Measurements from ENCODE around the gene SYNC.

The SYNC gene

GRCh38 chr1:32741059-32741412 lies 38.5 kb upstream of the SYNC start:
- peak overlapping the region; percentile 15; the same call in 1 of the 2 replicates for H3K9ac ChIP-seq (ENCODE audit: low read depth, low read length)
- H3K9me3 ChIP-seq (ENCODE audit: insufficient read depth, low read depth, low read length): no peaks in the 10 kb centered on the region
- peak overlapping the region; percentile 73 for H3K4me3 ChIP-seq (ENCODE audit: low read length)
- H3K27me3 ChIP-seq (ENCODE audit: insufficient read depth, low read length): peaks cover 23% of the 10 kb centered on the region
- peaks cover 26% of the 10 kb centered on the region for H3K4me1 ChIP-seq (ENCODE audit: insufficient read depth, low read length)
- H3K36me3 ChIP-seq (ENCODE audit: insufficient read depth, low read depth, low read length): no peaks in the 10 kb centered on the region
- H3K27ac ChIP-seq (ENCODE audit: low read length): no peak overlapping the region

- H3K4me3 ChIP-seq (ENCODE audit: low read length): peak overlapping the region; percentile 28; the same call in 1 of the 2 replicates
- peaks cover 33% of the 10 kb centered on the region for H3K27me3 ChIP-seq (ENCODE audit: insufficient read depth, low read length)
- peaks cover 18% of the 10 kb centered on the region for H3K4me1 ChIP-seq (ENCODE audit: insufficient read depth, low read length)
- H3K9ac ChIP-seq (ENCODE audit: low read depth, low read length): peak overlapping the region; percentile 24; the same call in 1 of the 2 replicates
- H3K36me3 ChIP-seq (ENCODE audit: insufficient read depth, low read depth, low read length): no peaks in the 10 kb centered on the region
- no peaks in the 10 kb centered on the region for H3K9me3 ChIP-seq (ENCODE audit: insufficient read depth, low read depth, low read length)
- no peak overlapping the region for H3K27ac ChIP-seq (ENCODE audit: low read length)
These were observed 34.5 kb upstream of the SYNC start for GRCh38 chr1:32736812-32737791.

- H3K36me3 ChIP-seq (ENCODE audit: insufficient read depth, low read depth, low read length): no peaks in the 10 kb centered on the region
- H3K27ac ChIP-seq (ENCODE audit: low read length): no peak overlapping the region
- no peaks in the 10 kb centered on the region for H3K9me3 ChIP-seq (ENCODE audit: insufficient read depth, low read depth, low read length)
- H3K4me3 ChIP-seq (ENCODE audit: low read length): no peak overlapping the region
- H3K27me3 ChIP-seq (ENCODE audit: insufficient read depth, low read length): peaks cover 17% of the 10 kb centered on the region; the same call in 1 of the 2 replicates
- H3K4me1 ChIP-seq (ENCODE audit: insufficient read depth, low read length): peaks cover 12% of the 10 kb centered on the region; the same call in 1 of the 2 replicates
- H3K9ac ChIP-seq (ENCODE audit: low read depth, low read length): no peak overlapping the region
These were observed 31.2 kb upstream of the SYNC start for GRCh38 chr1:32733582-32734321.

- Histone ChIP-seq H3K4me3 (ENCODE audit: low read length) (no peak overlapping the region), H3K9ac (ENCODE audit: low read depth, low read length) (no peak overlapping the region), H3K27ac (ENCODE audit: low read length) (no peak overlapping the region), H3K27me3 (ENCODE audit: insufficient read depth, low read length) (no peaks in the 10 kb centered on the region), H3K36me3 (ENCODE audit: insufficient read depth, low read depth, low read length) (no peaks in the 10 kb centered on the region), H3K4me1 (ENCODE audit: insufficient read depth, low read length) (peaks cover 9% of the 10 kb centered on the region; the same call in 1 of the 2 replicates), H3K9me3 (ENCODE audit: insufficient read depth, low read depth, low read length) (no peaks in the 10 kb centered on the region)
These were observed 26.9 kb upstream of the SYNC start for GRCh38 chr1:32729254-32730046.

GRCh38 chr1:32728413-32729077 lies 26.0 kb upstream of the SYNC start:
- no peaks in the 10 kb centered on the region for H3K36me3 ChIP-seq (ENCODE audit: insufficient read depth, low read depth, low read length)
- no peaks in the 10 kb centered on the region for H3K27me3 ChIP-seq (ENCODE audit: insufficient read depth, low read length)
- H3K9ac ChIP-seq (ENCODE audit: low read depth, low read length): no peak overlapping the region
- no peaks in the 10 kb centered on the region for H3K9me3 ChIP-seq (ENCODE audit: insufficient read depth, low read depth, low read length)
- H3K27ac ChIP-seq (ENCODE audit: low read length): no peak overlapping the region
- H3K4me1 ChIP-seq (ENCODE audit: insufficient read depth, low read length): peaks cover 10% of the 10 kb centered on the region; the same call in 1 of the 2 replicates
- H3K4me3 ChIP-seq (ENCODE audit: low read length): no peak overlapping the region

- Histone ChIP-seq H3K27ac (ENCODE audit: low read length) (no peak overlapping the region), H3K27me3 (ENCODE audit: insufficient read depth, low read length) (no peaks in the 10 kb centered on the region), H3K36me3 (ENCODE audit: insufficient read depth, low read depth, low read length) (no peaks in the 10 kb centered on the region), H3K9ac (ENCODE audit: low read depth, low read length) (no peak overlapping the region), H3K4me1 (ENCODE audit: insufficient read depth, low read length) (peaks cover 10% of the 10 kb centered on the region; the same call in 1 of the 2 replicates), H3K9me3 (ENCODE audit: insufficient read depth, low read depth, low read length) (no peaks in the 10 kb centered on the region), H3K4me3 (ENCODE audit: low read length) (no peak overlapping the region)
These were observed 25.3 kb upstream of the SYNC start for GRCh38 chr1:32727876-32728275.

- Histone ChIP-seq H3K27me3 (ENCODE audit: insufficient read depth, low read length) (no peaks in the 10 kb centered on the region), H3K27ac (ENCODE audit: low read length) (no peak overlapping the region), H3K9me3 (ENCODE audit: insufficient read depth, low read depth, low read length) (no peaks in the 10 kb centered on the region), H3K9ac (ENCODE audit: low read depth, low read length) (no peak overlapping the region), H3K36me3 (ENCODE audit: insufficient read depth, low read depth, low read length) (no peaks in the 10 kb centered on the region), H3K4me1 (ENCODE audit: insufficient read depth, low read length) (peaks cover 10% of the 10 kb centered on the region; the same call in 1 of the 2 replicates), H3K4me3 (ENCODE audit: low read length) (no peak overlapping the region)
These were observed 23.0 kb upstream of the SYNC start for GRCh38 chr1:32725615-32725982.

- no peak overlapping the region for H3K27ac ChIP-seq (ENCODE audit: low read length)
- no peak overlapping the region for H3K4me3 ChIP-seq (ENCODE audit: low read length)
- H3K9me3 ChIP-seq (ENCODE audit: insufficient read depth, low read depth, low read length): no peaks in the 10 kb centered on the region
- H3K27me3 ChIP-seq (ENCODE audit: insufficient read depth, low read length): no peaks in the 10 kb centered on the region
- H3K4me1 ChIP-seq (ENCODE audit: insufficient read depth, low read length): peaks cover 10% of the 10 kb centered on the region; the same call in 1 of the 2 replicates
- H3K36me3 ChIP-seq (ENCODE audit: insufficient read depth, low read depth, low read length): no peaks in the 10 kb centered on the region
- 0 out of 2 replicates have a peak overlapping the region, but pooled peaks have one; percentile 3 for H3K9ac ChIP-seq (ENCODE audit: low read depth, low read length)
These were observed 22.4 kb upstream of the SYNC start for GRCh38 chr1:32724678-32725614.

GRCh38 chr1:32719681-32720275 lies 17.2 kb upstream of the SYNC start:
- no peak overlapping the region for H3K9ac ChIP-seq (ENCODE audit: low read depth, low read length)
- no peaks in the 10 kb centered on the region for H3K27me3 ChIP-seq (ENCODE audit: insufficient read depth, low read length)
- H3K4me1 ChIP-seq (ENCODE audit: insufficient read depth, low read length): peaks cover 14% of the 10 kb centered on the region; the same call in 1 of the 2 replicates
- no peak overlapping the region for H3K27ac ChIP-seq (ENCODE audit: low read length)
- H3K9me3 ChIP-seq (ENCODE audit: insufficient read depth, low read depth, low read length): no peaks in the 10 kb centered on the region
- H3K4me3 ChIP-seq (ENCODE audit: low read length): no peak overlapping the region
- H3K36me3 ChIP-seq (ENCODE audit: insufficient read depth, low read depth, low read length): no peaks in the 10 kb centered on the region

- H3K9ac ChIP-seq (ENCODE audit: low read depth, low read length): no peak overlapping the region
- H3K27ac ChIP-seq (ENCODE audit: low read length): no peak overlapping the region
- H3K36me3 ChIP-seq (ENCODE audit: insufficient read depth, low read depth, low read length): no peaks in the 10 kb centered on the region
- H3K4me1 ChIP-seq (ENCODE audit: insufficient read depth, low read length): peaks cover 10% of the 10 kb centered on the region; the same call in 1 of the 2 replicates
- no peak overlapping the region for H3K4me3 ChIP-seq (ENCODE audit: low read length)
- no peaks in the 10 kb centered on the region for H3K9me3 ChIP-seq (ENCODE audit: insufficient read depth, low read depth, low read length)
- H3K27me3 ChIP-seq (ENCODE audit: insufficient read depth, low read length): no peaks in the 10 kb centered on the region
These were observed 16.0 kb upstream of the SYNC start for GRCh38 chr1:32718527-32718926.

All from iPS-20b (cell line).